Stimulated activated CD8-positive, alpha-beta memory T cell treated with anti-CD3 and anti-CD28 coated beads, Interleukin-7, amount 100 ng/mL, for 1 hour (primary cell): ENCODE results near the gene CERK.

Experiments
- DNase-seq, 2 donors: peaks; one replicate each; pipeline ENCODE4 v3.0.0-alpha.2; 2020; ENCODE audit warnings: low read depth in 2 of 2

The CERK gene

DNA sequence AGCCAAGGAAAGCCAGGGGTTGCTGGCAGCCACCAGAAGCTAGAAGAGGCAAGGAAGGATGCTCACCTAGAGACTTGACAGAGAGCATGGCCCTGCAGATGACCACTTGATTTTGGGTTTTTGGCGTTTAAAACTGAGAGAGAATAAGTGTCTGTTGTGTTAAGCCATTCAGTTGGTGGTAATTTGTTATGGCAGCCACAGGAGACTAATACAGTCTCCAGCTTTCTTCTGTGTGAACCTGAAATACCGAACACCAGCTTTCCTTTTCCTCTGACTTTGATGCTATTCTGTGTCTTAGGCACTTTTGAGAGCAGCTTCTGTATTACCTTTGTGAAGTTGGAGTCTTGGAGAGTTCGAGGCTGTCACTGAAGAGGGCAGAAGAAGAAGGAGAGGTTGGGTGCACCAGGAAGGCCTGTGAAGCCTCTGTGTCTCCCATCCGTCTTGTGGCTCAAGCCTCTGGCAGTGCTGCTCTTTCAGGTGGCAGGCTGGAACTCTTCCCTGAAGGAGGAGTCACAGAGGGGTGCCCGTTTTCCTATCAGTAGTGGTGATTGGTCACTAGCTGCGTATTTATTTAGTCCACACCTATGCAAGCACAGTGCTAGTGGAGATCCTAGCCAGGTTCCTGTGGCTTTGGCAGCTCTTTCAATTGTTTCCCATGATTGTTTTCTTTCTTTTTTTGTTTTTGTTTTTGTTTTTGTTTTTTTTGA, 26.9 kb upstream of the CERK start:
- no peak for DNase-seq

DNA sequence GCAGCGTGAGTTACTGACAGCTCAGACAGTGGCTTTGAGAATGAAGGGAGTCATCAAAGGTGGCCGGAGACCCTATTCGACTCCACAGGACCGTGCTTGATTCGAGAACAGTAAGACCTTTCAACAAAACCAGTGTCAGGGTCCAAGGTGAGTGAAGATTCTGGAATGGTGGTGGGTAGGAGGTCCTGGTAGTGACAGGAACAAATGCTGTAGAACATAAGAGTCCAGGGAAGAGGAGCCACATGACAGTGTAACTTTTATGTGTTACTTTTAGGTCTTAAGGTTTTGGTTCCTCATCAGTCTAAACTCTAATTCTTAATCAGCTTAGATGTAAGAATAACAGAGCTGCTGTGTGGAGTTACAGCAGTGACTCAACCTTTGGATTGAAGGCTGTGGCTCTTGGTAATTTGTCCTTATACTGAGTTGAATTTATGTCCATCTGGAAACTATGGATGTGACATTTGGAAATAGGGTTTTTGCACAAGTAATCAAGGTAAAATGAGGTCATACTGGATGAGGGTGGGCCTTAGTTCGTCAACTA, 26.2 kb upstream of the CERK start:
- no peak for DNase-seq

- no peak for DNase-seq
These were observed 25.1 kb upstream of the CERK start for GRCh38 chr22:46763051-46763705.

DNA sequence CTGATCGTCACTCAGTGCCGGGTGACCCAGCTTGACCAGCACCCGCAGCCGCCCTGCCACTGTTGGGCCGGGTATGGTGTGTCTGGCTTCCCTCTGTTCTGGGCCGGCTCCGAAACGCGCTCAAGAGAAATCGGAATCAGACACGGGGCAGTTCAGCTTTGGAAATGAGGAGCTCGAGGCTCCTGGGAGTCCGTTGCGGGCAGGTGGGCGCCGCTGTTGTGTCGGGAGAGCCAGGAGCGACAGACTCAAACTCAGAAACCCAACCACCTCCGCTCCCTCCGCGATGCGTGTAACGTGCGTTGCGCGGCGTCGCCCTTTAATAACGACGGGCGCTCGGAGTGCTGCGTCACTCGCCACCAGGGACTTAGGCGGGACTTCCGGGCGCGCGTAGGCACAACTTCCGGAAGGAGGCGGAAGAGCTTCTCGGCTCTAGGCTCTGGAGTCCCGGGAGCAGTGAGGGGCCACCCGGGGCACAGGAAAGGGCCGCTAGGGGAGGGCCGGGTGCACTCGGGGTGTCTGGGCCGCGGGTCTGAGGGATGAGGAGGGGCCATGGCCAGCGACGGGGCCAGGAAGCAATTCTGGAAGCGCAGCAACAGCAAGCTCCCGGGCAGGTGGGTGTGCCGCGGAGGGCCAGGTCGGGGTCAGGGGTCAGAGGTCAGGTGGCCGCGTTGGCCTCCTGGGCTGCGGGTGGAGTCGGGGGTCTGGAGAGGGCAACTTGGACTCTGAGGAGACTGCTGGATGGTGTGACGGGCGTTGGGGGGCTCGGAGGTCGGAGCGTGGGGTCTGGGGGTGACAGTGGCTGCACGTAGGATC, 24.4 kb upstream of the CERK start, which contains the start of gene TBC1D22A:
TBC1D22A (plus strand) TSS at position 413 of the 813 bp plus-strand sequence; CDS start at position 550, 137 bp downstream.
- peak; percentile 91 to 92 for DNase-seq

GRCh38 chr22:46761539-46762237, 23.6 kb upstream of the CERK start:
- DNase-seq, result no peak

- no peak for DNase-seq
These were observed 23.0 kb upstream of the CERK start for GRCh38 chr22:46761017-46761416.

DNA sequence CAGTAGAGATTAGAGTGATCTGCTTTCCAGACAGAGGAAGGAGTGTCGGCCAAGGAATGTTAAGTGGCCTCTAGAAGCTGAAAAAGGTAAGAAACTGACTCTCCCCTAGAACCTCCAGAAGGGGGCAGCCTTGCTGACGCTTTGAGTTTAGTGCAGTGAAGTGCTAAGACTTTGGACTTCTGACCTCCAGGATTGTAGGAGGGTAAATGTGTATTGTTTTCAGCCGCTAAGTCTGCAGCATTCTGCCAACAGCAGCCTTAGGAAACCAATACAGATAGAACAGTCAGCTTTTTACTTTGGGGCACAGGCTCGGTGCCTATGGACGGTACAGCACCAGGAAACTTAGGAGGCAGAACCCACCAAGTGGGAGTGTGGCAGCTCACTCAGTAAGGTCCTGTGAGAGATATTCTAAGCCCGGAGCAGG, 20.8 kb upstream of the CERK start:
- DNase-seq, result no peak

DNA sequence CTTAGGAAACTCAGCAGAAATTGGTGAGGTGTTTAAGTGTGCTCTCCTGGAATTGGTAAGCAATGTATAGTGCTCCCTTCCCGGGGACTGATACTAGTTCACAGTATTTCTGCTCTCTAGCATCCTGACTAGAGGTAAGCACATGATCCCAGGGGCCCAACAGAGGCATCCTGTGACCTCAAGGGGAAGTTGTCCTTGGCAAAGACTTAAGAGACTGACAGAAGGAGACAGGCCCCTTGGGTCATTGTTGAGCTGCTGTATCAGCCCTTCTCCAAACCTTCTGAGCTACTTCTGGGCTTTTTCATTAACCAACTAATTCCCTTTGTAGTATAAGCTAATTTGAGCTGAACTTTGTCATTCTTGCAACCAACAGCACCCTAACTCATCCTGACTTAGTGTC, 20.1 kb upstream of the CERK start:
- DNase-seq, result no peak

DNA sequence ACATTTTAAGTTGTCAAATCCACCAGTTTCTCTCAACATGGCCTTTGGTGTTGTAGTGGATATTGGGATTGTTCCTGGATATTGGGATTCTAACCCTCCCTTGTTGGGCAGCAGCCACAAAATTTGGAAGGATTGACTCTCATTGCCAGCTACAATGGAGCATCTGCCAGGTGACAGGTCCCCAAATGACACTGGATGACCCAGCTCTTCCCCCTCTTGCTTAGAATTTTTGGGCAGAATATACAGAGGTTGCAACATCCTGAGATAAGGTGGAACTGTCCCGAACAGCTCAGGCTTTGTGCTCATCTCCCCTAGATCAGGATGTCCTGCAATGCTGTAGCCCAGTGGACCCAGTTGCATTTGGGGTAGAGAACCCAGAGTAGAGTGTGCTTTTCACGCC, 19.1 kb upstream of the CERK start:
- no peak for DNase-seq

DNA sequence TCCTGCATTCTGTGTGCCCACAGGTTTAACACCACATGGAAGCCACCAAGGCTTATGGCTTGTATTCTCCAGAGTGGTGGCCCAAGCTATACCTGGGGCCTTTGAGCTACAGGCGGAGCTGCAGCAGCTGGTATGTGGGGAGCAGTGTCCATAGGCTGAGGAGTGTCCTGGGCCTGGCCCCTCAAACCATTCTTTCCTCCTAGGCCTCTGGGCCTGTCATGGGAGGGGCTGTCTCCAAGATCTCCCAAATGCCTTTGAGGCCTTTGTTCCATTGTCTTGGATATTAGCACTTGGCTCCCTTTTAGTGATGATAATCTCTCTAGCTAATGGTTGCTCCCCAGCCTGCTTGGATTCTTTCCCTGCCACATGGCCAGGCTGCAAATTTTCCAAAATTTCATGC, 18.0 kb upstream of the CERK start:
- DNase-seq, result no peak

- DNase-seq, result no peak
These were observed 17.5 kb upstream of the CERK start for GRCh38 chr22:46755525-46755924.

GRCh38 chr22:46754826-46755225, 16.8 kb upstream of the CERK start:
- no peak for DNase-seq

GRCh38 chr22:46754110-46754799, 16.2 kb upstream of the CERK start:
- DNase-seq, result no peak

DNA sequence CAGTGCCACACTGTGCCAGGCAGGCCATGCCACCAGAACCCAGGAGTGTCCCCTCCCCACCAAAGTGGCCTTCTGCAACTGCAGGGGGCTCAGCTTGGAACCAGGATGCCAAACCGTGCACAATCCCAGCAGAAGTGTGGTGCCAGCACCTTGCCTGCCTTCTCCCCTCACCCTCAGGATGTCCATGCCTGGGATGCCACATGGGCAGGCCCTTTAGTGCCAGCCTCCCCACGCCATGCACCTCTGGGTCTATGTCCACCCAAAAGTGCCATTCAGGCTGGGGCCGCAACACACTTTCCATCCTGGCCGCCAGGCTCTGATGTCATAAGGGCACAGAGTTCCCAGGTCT, 15.7 kb upstream of the CERK start:
- DNase-seq, result no peak

GRCh38 chr22:46753360-46753759, 15.3 kb upstream of the CERK start:
- no peak for DNase-seq

DNA sequence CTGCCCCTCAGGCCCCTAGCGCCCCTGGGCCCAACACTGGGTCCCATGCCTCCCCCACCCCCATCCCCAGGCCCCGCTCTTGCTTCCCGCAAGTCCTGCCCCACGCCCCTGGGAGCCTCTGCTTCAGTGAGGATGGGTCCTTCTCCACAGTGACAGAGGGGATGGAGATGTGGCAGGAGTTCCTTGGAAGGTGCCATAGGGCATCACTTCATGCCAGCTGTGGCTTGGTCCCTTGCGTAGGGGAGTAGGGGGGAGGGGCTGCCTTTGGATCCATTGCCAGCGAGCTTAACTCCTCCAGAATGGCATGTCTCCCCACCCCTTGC, 14.9 kb upstream of the CERK start:
- no peak for DNase-seq

GRCh38 chr22:46752286-46752987, 14.4 kb upstream of the CERK start:
- DNase-seq, result no peak

- DNase-seq, result no peak
These were observed 12.9 kb upstream of the CERK start for GRCh38 chr22:46750863-46751443.

GRCh38 chr22:46750530-46750800, 12.4 kb upstream of the CERK start:
- DNase-seq, result no peak

DNA sequence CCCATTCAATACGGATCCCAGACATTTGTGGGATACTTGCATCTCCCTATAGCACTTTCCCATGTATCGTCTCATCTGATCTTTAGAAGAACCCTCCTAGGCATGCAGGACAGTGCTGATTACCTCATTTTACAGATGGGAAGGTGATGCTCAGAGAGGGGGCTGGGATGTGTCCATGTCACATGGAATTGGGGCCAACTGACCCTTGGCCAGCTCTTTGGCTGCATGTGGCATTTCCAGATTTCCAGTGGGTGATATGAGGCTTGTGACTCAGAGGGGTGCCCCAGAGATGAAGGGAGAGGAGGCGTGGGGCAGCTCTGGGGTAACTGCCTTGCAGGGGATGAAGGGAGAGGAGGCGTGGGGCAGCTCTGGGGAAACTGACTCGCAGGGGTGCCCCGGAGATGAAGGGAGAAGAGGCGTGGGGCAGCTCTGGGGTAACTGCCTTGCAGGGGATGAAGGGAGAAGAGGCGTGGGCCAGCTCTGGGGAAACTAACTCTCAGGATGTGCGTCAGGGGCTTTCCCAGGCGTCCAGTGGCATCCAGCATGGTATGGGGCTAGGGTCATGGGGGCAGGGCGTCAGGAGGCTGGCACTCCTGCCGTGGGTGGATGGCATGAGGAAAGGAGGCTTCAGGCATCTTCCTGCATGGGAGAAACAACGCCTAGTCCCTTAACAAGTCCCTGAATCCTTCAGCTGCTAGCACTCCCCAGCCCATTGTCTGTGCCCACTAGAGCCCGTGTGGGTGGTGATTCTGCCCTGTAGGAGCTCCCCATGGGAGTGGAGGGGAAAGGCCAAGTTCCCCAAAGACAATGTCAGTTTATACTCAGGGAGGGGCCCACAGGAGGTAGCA, 11.9 kb upstream of the CERK start:
- DNase-seq, result no peak
